Common myeloid progenitor, CD34-positive (primary cell): ENCODE data around the gene PCCA.
"Not testable (repeated sequence)": the region's sequence is repeated elsewhere in the genome, so short reads cannot be mapped to it uniquely, and the experiment has no call there.

ENCODE experiments used
- CTCF ChIA-PET: fragments of 350-600 bp; sonication (Branson Sonifier 250); formaldehyde crosslinking; loops from one replicate; lab custom pipeline; 2021; ENCODE audit warnings: antibody characterized with exemption; lab: Charles Lee
- POLR2A ChIA-PET: fragments of 350-600 bp; sonication (Branson Sonifier 250); formaldehyde crosslinking; loops from one replicate; lab custom pipeline; 2021; ENCODE audit warnings: antibody characterized with exemption; lab: Charles Lee
- DNase-seq, 3 donors: peaks; one replicate each; pipeline versions ENCODE4 v3.0.0 to v3.0.0-alpha.2; 2013
- H3K27ac ChIP-seq, 2 experiments: 1 replicate in 1 of 2; 2 replicates in 1 of 2; pipeline ENCODE4 v1.7.0; 2013; ENCODE audit warnings: inconsistent platforms in 2 of 2, low read length in 2 of 2, mild to moderate bottlenecking in 2 of 2, low read depth in 1 of 2, moderate library complexity in 1 of 2; ENCODE audit not compliant: severe bottlenecking in 2 of 2, insufficient read depth in 1 of 2, poor library complexity in 1 of 2
- H3K27me3 ChIP-seq, 5 experiments: replicated peaks in 2 of 5; 1 replicate in 3 of 5; 2 replicates in 2 of 5; pipeline versions ENCODE4 v1.6.1 to v1.7.0; 2013; ENCODE audit warnings: low read length in 4 of 5, mild to moderate bottlenecking in 2 of 5, moderate library complexity in 2 of 5, inconsistent platforms in 1 of 5; ENCODE audit not compliant: insufficient read depth in 5 of 5, control insufficient read depth in 4 of 5
- H3K36me3 ChIP-seq, 4 experiments: 1 replicate in 2 of 4; 2 replicates in 2 of 4; pipeline versions ENCODE4 v1.6.1 to v1.7.0; 2013; ENCODE audit warnings: low read length in 3 of 4, control low read depth in 1 of 4, mild to moderate bottlenecking in 1 of 4; ENCODE audit not compliant: control insufficient read depth in 4 of 4, insufficient read depth in 4 of 4
- H3K4me1 ChIP-seq, 4 experiments: 1 replicate in 3 of 4; 2 replicates in 1 of 4; pipeline versions ENCODE4 v1.6.1 to v1.7.1; 2013; ENCODE audit warnings: low read length in 3 of 4, mild to moderate bottlenecking in 3 of 4, control low read depth in 1 of 4, inconsistent platforms in 1 of 4, moderate library complexity in 1 of 4; ENCODE audit not compliant: control insufficient read depth in 4 of 4, insufficient read depth in 4 of 4; ENCODE audit errors: control extremely low read depth in 1 of 4
- H3K4me3 ChIP-seq, 7 experiments: 1 replicate in 4 of 7; 2 replicates in 3 of 7; pipeline versions ENCODE4 v1.5.1 to v1.7.0; 2013; ENCODE audit warnings: mild to moderate bottlenecking in 7 of 7, low read length in 6 of 7, moderate library complexity in 6 of 7, inconsistent platforms in 2 of 7, low read depth in 2 of 7, control low read depth in 1 of 7; ENCODE audit not compliant: insufficient read depth in 4 of 7, control insufficient read depth in 1 of 7; ENCODE audit errors: extremely low read depth in 1 of 7
- H3K9me3 ChIP-seq, 5 experiments: 1 replicate in 4 of 5; 2 replicates in 1 of 5; pipeline versions ENCODE4 v1.6.1 to v1.7.1; 2013; ENCODE audit warnings: low read length in 4 of 5, mild to moderate bottlenecking in 2 of 5, inconsistent platforms in 1 of 5, low read depth in 1 of 5, moderate library complexity in 1 of 5; ENCODE audit not compliant: control insufficient read depth in 4 of 5, insufficient read depth in 2 of 5; ENCODE audit errors: control extremely low read depth in 1 of 5
- WGBS: methylation state at CpG from one replicate; pipeline ENCODE4 v1.1.5; 2013; ENCODE audit not compliant: insufficient coverage; 5-methylcytosine and 5-hydroxymethylcytosine counted together

Gene PCCA

DNA sequence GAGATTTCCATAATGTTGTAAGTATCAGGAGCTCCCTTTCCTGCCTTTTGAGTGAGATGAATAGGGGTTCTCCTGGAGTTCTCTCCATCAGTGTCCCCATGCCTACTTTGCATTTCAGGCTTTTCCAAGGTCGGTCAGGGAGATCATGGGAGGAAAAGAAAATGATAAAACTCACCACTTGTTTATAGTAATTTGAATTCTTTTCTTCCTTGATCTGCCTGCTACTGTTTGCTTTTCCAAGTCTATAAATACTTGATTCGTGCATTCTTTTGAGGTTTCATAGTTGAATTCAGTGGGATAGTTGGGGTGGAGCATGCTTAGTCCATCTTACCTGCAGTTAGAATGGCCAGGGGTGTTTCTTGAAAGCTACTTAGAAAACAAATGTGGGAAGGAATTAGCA lies 51.5 kb downstream of the PCCA start:
- Histone ChIP-seq H3K27me3 (no peaks in the 10 kb centered on the region), H3K9me3 (peaks cover 0 to 21% (median 5%) of the 10 kb centered on the region in 5 experiments), H3K27ac (no peak overlapping the region), H3K4me1 (no peaks in the 10 kb centered on the region), H3K36me3 (peaks cover 2 to 13% (median 6%) of the 10 kb centered on the region in 4 experiments), H3K4me3 (no peak overlapping the region)
- ChIA-PET POLR2A (no interaction called here), CTCF (interaction anchor here (0.6 kb wide), 1 partner anchor 13 kb away, joined by 3 read pairs; no protein-coding TSS in a partner anchor)
- DNase-seq = no peak
- WGBS = no CpG with 5 or more reads among the region's 2 CpGs

DNA sequence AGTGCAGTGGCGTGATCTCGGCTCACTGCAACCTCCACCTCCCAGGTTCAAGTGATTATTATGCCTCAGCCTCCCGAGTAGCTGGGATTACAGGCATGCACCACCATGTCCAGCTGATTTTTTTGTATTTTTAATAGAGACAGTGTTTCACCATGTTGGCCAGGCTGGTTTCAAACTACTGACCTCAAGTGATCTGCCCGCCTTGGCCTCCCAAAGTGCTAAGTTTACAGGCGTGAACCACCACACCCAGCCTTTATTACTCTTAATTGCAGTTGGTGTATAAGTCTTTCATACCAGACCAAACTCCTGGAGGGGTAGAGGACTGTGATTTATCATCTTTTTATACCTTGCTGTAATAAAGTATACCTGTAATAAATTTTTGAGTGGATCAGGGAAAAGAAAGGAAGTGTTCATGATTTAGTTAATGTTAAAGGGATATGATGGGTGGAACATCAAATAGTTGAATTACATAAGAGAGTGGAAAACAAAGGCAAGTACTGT lies 52.6 kb downstream of the PCCA start:
- H3K27ac ChIP-seq, CTCF ChIA-PET, H3K4me1 ChIP-seq, POLR2A ChIA-PET, H3K27me3 ChIP-seq, DNase-seq, H3K4me3 ChIP-seq: not testable (repeated sequence)
- WGBS = 84% methylated on average over 3 of the region's 5 CpGs
- Histone ChIP-seq H3K36me3 (peaks cover 2 to 13% (median 6%) of the 10 kb centered on the region in 4 experiments), H3K9me3 (peaks cover 0 to 21% (median 5%) of the 10 kb centered on the region in 5 experiments)

DNA sequence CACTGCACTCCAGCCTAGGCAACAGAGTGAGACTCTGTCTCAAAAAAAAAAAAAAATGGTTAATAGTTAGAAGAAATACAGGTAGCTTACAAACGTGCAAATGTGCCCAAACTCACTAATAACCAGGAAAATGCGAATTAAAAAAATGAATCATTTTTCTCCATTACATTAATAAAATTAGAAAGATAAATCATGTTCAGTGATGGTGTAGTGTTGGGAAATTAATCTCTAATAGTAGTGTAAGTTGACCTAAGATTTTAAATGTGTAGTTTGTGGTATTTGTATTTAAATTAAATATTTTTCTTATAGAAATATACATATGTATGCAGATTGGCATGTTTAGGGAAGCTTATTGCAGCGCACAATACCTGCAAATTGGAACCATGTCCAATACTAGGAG lies 57.6 kb downstream of the PCCA start:
- ChIA-PET CTCF (no interaction called here), POLR2A (no interaction called here)
- no peaks in the 10 kb centered on the region for H3K27me3 ChIP-seq
- H3K4me3 ChIP-seq = no peak overlapping the region
- no peak overlapping the region for H3K27ac ChIP-seq
- peaks cover 2 to 21% (median 6%) of the 10 kb centered on the region in 4 experiments for H3K36me3 ChIP-seq
- no peak for DNase-seq
- no peaks in the 10 kb centered on the region for H3K4me1 ChIP-seq
- no CpG with 5 or more reads among the region's 3 CpGs for WGBS
- peaks cover 0 to 10% (median 2%) of the 10 kb centered on the region in 5 experiments for H3K9me3 ChIP-seq

DNA sequence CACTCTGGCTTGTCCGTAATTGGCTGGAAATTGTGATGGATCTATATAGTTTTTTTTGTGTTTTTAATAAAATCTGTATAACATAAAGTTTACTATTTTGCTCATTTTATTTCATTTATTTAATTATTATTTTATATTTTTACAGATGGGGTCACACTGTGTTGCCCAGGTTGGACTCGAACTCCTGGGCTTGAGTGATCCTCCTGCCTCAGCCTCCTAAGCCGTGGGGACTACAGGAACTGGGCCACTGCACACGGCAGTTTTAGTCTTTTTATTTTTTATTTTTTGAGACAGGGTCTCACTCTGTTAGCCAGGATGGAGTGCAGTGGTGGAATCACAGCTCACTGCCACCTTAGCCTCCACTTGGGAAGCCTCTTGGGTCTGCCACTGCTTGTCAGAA lies 58.9 kb downstream of the PCCA start:
- CTCF ChIA-PET = no interaction called here

DNA sequence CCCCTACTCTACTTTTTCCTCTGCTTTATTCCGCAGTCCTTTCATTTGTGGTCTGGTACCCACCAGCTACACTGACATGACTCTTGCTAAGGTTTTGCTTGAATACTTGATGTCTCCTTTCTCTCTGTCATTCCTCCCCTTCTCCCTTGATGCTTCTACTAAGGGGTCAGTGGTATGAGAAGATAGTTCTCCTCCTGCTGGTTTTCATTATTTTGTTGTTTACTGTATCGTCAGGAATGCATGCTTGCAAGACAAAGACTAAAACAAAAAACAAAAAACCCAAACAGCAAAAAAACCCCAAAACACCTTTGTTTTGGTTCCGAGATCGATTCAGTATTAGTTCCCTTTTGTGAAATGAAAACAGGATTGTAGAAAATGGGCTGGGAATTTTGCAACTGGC lies 59.5 kb downstream of the PCCA start:
- POLR2A ChIA-PET = no interaction called here
- CTCF ChIA-PET = no interaction called here
- Histone ChIP-seq H3K27ac (no peak overlapping the region), H3K9me3 (peaks cover 0 to 8% (median 2%) of the 10 kb centered on the region in 5 experiments), H3K27me3 (no peaks in the 10 kb centered on the region), H3K4me1 (no peaks in the 10 kb centered on the region), H3K36me3 (peaks cover 3 to 21% (median 6%) of the 10 kb centered on the region in 4 experiments), H3K4me3 (no peak overlapping the region)
- no CpG with 5 or more reads among the region's 4 CpGs for WGBS
- no peak for DNase-seq

More for the DNA sequence above, 58.9 kb downstream of the PCCA start:
- WGBS = 100% methylated on average over 2 of the region's 4 CpGs
- H3K27me3 ChIP-seq = no peaks in the 10 kb centered on the region
- H3K4me1 ChIP-seq = no peaks in the 10 kb centered on the region
- H3K4me3 ChIP-seq = no peak overlapping the region
- peaks cover 0 to 8% (median 2%) of the 10 kb centered on the region in 5 experiments for H3K9me3 ChIP-seq
- POLR2A ChIA-PET = no interaction called here
- DNase-seq = no peak
- peaks cover 2 to 21% (median 6%) of the 10 kb centered on the region in 4 experiments for H3K36me3 ChIP-seq
- no peak overlapping the region for H3K27ac ChIP-seq

DNA sequence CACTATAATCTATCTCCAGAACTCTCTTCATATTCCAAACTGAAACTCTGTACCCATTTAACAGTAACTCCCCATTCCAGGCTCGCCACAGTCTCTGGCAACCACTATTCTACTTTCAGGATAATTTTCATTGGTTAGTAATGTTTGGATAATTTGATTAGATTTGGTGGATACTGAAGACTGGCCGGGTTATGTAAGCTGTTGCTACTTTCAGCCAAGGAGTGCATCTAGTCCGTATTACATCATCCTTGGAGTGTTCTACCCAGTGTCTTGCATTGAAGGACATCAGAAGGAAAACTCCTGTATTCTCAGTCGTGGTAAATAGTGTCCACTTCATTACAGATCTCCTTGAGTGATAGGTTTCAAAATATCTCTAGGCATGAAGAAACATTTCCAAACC lies 60.5 kb downstream of the PCCA start:
- peaks cover 2 to 21% (median 6%) of the 10 kb centered on the region in 4 experiments for H3K36me3 ChIP-seq
- POLR2A ChIA-PET = no interaction called here
- H3K27me3 ChIP-seq = no peaks in the 10 kb centered on the region
- 94% methylated on average over 3 of the region's 4 CpGs for WGBS
- no peaks in the 10 kb centered on the region for H3K4me1 ChIP-seq
- CTCF ChIA-PET = no interaction called here
- no peak overlapping the region for H3K4me3 ChIP-seq
- H3K27ac ChIP-seq = no peak overlapping the region
- peaks cover 0 to 8% (median 2%) of the 10 kb centered on the region in 5 experiments for H3K9me3 ChIP-seq
- no peak for DNase-seq

DNA sequence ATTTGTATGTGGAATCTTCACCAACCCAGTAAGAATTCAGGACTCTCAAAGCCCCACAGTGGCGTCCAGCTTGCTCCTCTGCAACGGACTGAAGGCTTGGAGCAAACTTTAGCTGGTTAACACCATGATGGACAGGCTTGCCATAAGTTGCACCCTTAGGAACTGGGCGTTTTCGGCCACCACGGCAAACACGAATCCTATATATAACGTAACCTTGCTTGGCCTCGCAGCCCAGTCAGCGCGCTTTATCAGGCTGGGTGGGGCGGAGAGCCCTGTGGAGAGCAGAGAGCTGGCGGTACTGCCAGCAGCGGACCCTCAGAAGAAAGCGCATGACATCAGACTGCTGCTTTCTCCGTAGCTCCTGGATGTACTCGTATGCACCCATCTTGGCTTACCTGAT lies 61.8 kb downstream of the PCCA start:
- WGBS = 97% methylated on average over 16 of the region's 16 CpGs
- peaks cover 6 to 22% (median 9%) of the 10 kb centered on the region in 4 experiments for H3K36me3 ChIP-seq
- H3K27ac ChIP-seq, H3K4me1 ChIP-seq, H3K9me3 ChIP-seq, CTCF ChIA-PET, H3K27me3 ChIP-seq, H3K4me3 ChIP-seq, POLR2A ChIA-PET, DNase-seq: not testable (repeated sequence)
